ENCODE measurements around the gene CIB2.

CIB2 gene

DNA sequence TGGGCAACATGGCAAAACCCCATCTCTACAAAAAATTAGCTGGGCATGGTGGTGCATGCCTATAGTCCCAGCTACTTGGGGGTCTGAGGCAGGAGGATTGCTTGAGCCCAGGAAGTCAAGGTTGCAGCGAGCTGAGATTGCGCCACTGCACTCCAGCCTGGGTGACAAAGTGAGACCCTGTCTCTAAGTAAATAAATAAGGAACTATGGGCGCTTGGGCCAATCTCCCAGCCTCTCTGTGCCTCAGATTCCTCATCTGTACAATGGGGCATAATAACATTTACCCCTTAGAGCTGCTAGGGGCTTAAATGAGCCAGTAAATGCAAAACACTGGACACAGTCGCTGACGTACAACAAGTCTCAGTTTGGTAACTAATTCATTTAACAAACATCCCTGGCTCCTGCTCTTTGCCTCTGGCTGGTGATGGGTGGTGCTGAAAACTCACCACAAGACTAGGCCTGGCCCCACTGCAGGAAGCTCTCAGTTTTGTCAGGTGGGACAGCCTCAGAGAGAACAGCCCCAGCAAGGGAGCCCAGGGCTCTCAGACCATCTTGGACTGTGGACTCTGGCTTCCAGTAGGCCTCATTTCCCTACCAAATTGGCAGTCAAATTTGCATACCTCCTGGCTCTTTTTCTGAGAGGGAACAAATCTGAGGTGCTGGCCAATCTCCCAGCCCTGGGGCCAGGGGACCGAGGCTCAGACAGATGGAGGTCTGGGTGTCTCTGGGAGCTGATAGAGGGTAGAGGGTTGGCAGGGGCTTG lies 47.4 kb downstream of the CIB2 start:
- no peak for DNase-seq (ENCODE audit: low spot score)

DNA sequence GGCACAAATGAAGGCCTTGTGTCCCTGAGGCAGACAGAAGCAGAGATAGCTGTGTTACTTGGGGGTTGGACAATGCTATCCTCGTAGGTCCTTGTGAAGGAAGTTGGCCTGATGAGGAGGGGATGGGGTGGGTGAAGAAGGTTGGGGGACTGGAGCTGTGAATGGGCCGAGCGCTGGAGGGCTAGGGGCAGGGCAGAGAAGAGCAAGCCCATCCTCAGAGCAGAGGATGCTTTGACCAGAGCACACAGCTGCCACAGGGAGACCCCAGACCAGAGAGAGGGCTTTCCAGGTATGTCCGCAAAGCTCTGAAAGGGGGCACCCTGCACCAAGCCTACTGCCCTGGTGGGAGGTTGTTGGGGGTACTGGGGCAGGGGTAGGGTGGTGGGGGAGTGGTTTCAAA lies 48.1 kb downstream of the CIB2 start:
- no peak for DNase-seq (ENCODE audit: low spot score)

DNA sequence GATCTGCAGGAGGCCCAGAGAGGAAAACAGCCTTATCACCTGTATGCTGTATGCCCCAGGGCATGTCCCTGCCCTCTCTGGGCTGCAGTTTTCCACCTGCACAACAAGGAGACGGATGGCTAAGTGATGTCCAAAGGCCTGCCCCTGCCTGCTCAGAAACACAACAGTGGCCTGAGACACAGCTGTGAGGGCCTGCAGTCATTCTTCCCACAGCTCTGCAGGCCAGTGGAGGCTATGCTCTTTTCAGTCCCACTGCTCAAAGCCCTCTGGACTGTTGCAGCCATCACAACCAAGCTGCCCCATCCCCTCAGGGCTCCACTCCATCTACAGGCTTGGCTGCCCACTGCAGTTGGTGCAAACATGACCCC lies 48.5 kb downstream of the CIB2 start:
- DNase-seq (ENCODE audit: low spot score), result no peak

DNA sequence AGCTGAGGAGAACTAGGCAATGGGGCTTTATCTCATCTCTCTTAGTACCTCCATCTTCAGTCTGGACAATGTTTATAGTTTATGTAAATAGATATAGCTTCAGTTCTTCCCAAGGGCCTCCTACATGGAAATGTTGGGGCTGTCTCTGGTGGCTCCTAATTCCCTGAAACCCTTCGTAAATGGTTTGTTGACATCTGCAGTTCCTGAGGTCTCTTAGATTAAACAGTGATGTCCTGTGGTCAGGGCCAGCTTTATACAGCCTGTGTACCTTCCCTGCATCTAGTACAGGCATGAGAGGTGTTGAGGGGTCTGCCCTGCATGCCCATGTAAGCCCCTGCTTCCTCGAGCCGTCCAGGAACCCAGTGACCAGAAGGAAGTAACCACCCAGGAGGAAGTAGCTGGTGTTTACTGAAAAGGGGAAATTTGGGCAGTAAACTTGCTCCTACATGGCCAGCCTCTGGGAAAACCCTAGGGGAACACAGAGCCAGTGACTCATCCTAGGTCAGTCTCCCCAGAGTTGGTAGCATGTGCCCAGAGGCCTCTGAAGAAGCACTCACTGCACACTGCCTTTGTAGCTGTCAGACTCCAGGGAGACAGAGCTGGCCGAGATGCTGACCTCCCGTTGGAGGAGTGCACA lies 49.0 kb downstream of the CIB2 start:
- DNase-seq (ENCODE audit: low spot score), result no peak

DNA sequence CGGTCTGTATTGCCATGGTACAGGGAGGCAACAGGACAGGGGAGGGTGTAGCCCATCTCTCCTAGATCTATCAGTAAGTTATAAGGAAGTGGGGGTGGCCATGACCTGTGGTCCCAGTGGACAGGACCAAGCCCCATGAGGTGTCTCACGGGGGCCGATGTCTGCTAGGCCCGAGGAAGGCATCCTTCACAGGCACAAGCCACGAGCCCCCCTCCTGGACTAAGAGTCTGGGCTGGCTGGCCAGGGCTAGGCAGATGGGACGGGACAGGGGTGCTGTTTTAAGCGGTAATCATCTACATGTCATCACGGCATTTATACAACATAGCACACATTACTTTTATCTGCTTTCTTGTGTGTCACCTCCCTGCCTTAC lies 51.2 kb downstream of the CIB2 start:
- DNase-seq (ENCODE audit: low spot score), result no peak

DNA sequence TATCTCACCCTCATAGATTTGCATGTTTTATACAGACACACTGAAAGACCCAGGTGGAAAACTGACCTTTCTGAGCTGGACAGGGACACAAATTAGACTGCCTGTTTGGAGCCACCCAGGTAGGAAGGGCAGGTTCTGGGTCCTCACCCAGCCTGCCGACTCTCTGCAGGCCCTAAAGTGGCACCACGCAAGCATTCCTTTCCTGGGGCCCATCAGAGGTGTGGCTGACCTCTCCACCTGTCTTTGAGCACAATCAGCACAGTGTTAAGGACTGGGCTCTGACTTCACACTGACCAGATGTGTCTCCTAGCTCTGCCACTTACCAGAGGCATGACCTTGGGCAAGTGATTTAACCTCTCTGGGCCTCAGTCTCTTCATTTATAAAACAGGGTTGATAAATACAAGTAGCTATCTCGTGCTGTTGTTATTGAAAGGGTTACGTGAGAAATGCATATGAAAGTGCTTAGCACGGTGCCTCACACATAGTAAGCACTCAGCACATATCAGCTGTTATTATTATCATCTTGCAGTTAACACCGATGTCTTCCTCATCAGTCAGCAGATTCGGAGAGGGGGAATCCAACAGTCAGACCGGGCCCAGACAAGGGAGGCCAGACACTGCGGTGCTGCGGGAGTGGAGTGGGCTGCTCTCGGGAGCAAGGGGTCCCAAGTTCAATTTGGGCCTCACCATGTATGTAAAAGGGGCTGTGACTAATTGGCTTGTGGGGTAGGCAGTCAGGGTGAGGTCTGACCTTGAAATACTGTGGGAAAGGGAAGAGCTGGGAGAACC lies 51.8 kb downstream of the CIB2 start:
- DNase-seq (ENCODE audit: low spot score), result no peak

DNA sequence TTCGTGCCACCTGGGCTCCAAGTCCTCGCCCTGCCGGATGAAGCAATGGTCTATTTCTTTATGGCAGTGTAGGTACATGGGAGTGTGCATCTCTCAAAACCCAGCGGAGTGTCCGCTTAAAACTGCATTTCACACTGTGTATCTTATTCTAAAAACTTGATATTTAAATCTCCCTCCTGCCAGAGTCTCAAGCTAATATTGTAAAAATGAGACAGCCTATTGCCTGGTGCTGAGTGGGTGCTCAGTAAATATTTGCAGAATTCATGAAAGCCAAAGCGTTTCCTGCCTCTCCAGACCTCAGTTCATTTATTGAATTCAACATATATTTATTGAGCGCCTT lies 53.4 kb downstream of the CIB2 start:
- DNase-seq (ENCODE audit: low spot score), result no peak

DNA sequence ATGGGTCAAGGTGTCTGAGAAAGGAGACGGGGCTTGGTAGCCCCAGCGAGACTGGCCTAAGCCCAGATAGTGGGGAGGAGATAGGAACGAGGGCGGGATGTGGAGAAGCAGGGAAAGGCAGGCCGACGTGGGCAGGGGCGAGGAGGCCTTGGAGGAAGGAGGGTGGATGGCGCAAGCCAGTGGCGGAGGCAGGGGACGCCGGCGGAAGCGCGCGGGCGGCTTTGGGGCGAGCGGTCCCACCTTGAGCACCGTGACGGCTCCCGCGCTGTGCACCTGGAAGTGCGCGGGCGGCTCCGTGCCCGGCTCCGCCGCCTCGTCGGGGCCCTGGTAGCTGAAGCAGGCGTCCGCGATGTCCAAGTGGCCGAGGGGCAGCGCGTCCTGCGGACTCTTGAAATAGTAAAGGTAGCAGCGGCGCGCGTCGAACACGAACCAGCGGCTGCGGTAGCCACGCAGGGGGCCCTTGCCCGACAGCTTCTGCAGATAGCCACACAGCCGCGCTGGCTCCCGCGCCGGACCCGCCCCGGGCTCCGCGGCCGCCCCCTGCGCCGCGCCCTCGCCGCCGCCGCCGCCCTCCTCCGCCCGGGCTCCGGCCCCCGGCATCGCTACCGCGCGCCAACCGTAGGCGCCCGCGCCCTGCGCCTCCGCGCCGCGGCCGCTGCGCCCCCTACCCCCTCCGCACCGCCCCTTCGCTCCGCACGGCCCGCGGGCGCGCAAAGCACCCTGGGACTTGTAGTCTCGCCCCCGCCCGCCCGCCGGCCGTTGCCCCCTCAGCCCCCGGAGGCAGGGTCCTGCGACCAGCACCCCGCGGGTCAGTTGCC lies 54.0 kb downstream of the CIB2 start, which contains the start of gene TBC1D2B:
Gene TBC1D2B (minus strand): TSS at position 659 of the 818 bp plus-strand sequence. CDS start 59 bp downstream, at position 600.
- DNase-seq (ENCODE audit: low spot score), result peak; percentile 64

DNA sequence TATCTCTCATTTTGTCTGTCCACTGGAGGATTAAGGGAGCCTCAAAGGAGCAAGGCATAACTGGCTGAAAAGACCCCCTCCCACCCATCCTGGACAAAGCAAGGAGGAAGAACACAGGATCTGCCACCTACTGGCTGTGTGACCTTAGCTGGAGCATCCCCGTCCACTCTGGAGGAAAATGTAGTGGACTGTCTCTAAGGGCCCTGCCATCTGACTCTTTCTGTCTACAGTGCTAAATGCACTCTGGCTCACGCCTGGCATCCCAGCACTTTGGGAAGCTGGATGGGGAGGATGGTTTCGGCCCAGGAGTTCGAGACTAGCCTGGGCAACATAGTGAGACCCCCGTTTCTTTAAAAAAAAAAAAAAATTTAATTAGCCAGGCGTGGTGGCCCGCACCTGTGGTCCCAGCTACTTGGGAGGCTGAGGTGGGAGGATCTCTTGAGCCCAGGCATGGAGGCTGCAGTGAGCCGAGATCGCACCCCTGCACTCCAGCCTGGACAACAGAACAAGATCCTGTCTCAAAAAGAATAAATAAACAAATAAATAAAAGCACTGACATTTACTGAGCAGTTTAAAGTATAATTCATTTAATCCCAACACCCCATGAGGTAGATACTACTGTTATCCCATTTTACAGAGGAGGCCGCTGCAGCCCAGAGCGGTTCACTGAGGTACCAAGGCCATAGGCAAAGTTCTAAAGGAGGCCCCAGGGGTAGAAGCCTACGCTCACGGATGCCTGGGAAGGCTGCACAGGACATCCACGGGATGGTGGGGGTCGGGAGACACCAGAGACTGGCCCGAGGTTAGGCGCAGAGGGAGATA lies 54.8 kb downstream of the CIB2 start:
- DNase-seq (ENCODE audit: low spot score), result no peak

DNA sequence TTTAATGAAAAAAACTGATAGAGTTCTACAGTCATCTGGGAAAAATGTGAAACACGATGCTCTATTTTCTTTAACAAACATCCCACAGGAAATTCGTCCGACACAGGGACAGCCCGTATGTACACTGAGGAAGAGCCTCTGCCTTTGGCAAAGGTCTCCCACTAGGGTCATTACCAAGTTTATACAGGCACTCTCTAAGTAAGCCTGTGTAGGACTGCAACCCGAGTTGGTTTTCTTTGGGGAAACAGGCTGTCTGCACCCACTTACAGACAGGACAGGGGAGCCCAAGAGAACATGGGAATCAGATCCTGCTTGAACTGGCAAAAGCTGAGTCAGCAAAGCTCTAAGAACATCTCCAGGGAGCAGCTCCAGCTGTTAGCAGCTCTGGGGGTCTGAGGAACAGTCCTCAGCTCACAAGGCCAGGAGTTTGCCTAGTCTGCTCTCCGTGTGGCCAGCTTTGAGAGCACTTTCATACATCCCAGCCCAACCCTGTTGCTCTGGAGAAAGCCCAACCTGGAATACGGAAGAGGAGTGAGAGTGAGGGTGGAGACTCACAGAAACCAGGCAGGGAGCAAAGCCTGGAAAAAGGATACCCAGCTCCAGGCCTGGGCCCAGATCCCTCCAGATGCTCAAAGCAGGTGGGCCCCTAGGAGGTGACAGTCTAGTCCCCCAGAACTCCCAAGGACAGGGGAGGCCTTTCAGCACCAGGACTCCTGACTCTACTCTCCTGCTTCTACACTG lies 55.6 kb downstream of the CIB2 start:
- DNase-seq (ENCODE audit: low spot score), result no peak

DNA sequence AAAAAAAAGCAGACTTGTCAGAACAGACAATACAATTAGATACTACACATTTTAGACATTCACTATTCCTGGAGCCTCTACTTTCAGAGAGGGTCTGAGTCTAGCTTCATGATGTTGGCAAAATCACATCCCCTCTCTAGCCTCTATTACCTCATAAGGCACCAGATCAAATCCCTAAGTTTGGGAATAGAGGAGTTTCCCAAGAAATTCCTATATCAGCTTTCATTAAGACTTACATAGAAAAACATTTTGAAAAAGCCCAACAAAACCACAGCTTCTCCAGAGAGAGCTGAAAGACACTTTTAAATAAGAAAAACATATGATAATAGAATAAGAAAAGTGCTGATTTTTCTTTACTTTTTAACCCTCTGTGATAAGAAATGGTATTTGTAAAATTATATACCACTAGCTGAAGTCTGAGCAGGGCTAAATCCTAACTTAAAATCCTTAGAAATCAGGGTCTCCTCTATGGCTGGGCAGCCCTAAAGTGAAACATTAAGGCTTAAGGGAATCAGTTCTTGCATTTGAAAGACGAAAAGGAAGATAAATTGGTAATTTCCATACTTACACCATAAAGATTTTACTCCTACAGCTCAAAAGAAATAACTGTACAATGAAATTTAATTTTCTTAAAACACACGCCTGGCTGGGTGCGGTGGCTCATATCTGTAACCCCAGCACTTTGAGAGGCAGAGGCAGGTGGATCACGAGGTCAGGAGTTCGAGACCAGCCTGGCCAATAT lies 58.0 kb downstream of the CIB2 start:
- DNase-seq (ENCODE audit: low spot score), result no peak

DNA sequence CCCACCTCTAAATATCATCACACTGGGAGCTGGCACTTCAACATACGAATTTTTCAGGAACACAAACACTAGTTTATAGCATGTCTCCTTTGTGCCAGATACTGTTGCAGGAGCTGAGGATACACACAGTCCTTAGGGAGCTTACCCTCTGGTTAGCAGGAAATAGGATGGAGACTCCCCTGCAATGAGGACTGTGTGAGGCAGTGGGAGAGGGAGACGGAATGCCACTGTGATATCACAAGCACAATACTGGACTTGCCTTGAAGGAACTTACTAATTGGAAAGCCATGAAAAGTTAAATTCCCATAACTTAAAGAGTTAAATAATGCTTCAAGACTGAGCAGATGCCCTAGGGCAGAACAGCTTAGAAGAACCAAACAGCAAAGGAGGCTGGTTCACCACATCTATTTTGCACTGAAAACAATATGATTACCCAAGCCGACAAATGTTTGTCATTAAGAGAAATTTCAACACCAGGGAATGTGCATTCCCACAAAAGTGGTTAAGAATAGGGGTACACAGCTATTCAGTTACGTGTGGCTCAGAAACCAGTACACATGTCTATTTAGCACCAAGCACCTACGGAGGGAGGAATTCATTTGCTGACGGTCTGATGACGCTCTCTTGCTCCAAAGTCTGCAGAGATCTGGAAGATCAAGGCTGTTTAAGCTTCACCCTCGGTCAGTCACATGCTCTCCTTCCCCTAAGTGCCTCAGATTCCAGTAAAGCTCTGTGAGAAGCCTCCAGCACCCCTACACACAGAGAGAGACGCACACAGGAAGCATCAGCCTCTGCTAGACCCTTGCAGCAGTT lies 59.0 kb downstream of the CIB2 start:
- no peak for DNase-seq (ENCODE audit: low spot score)

DNA sequence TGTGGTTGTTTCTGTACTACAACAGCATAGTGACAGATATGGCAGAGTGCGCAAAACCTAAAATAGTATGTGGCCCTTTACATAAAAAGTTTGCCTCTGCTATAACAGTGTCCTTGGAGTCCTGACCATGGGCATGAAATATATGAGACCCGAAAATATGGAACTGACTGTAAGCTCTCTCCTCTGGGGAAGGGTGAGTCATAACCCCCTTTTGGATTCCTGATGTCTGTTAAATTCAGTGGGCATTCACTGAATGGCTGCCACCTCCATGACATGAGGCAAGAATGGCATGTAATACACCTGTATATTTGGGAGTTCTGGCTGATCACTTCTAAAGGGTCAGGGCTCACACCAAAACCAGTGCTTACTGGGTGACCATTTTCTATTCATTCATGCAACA lies 59.9 kb downstream of the CIB2 start:
- no peak for DNase-seq (ENCODE audit: low spot score)

DNA sequence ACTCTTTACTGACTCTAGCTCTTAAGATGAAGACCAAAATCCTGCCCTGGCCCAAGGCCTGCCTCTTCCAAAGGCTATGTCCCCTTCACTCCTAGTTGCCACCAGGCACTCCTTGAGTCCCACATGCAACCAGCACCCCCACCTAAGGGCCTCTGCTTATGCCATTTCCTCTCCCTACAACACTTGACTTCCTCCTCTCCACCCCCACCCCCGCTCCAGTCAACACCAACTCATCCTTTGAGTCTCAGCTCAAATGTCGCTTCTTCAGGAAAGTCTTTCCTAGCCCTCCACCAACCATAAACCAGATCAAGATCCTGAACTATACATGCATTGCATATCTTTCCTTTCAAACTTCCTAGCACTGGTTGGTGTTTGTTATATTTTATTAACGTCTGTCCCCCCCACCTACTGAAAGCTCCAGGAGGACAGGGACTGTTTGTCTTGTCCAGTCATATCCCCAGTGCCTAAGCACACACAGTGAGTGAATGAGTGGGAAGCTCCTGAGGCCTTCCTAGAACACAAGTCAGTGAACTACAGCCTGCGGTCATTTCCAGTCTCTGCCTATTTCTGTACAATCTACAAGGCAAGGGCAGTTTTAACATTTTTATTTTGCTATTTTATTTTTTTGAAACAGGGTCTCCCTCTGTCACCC lies 61.1 kb downstream of the CIB2 start:
- no peak for DNase-seq (ENCODE audit: low spot score)

DNA sequence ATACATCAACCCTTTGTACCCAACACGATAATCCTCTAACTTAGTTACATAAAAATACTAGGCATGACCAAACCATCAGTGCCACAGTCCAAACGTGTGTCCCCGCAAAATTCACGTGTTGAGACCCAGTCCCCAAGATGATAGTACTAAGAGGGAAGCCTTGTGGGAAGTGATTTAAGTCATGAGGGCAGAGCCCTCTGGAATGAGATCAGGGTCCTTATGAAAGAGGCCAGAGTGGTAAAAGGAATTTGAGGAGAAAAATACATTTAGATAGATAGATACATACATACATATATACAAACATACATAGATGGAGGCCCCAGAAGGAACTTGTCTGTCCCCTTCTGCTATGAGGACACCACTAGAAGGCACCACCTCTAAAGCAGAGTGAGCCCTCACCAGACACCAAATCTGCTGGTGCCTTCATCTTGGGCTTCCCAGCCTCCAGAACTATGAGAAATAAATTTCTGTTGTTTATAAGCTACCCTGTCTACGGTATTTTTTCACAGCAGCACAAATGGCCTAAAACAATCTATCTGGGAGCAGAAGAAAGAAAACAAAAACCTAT lies 61.7 kb downstream of the CIB2 start:
- no peak for DNase-seq (ENCODE audit: low spot score)

DNA sequence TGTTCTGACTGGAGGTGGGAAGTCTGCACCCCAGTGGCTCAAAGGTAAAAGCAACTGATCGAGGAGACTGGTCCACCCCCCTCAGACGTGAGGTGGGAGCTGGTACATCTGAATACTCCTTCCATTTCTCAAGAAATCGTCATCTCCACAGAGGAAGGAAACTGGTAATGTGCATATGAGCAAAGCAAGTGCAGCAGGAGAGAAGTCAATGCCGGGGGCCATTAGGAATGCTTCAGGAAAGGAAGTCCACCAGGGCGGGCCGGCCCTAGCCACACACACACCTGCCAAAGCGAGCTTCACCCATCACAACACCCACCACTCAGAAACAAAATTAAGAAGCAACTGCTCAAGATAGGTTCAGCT lies 62.2 kb downstream of the CIB2 start:
- DNase-seq (ENCODE audit: low spot score), result no peak

DNA sequence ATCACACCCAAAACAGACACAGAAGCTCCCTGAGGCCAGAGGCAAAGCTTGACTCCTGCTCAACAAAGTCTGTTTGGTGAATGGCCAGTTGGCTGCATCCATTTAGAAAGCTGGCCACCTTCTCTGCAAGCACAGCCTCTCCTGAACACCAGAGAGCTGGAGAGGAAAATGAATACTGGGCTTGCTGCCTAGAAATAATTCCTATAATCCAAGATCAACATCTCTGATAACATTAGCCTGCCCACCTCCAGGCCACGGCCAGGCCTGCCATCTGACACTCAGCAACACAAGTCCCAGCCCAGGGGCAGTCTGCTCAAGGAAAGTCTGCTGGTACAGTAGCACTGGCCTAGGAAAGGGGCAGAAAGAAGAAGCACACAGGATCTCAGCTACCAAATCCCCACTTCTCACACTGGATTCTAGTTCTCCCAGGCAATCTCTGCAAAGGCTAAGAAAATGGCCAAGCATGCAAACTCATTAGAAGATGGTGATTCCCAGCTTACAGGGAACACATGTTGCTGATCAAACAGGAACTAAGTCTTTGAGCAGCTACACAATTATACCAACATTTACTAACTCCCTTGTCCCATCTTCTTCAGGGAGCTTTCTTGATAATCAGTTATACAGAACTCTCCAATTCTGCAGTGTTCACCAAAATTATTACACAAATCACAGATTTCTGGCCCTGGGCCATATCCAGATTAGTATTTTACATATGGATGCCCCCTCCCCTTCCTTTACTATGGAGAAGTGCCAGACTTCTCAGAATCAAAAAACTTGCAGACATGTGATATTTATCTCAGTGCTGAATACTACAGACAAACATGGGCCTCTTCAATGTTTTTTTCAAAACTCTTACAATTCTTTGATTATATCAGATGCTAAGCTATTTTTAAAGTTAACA lies 63.7 kb downstream of the CIB2 start:
- peak; percentile 73 for DNase-seq (ENCODE audit: low spot score)
